NCI-H146 treated with DMSO at 0.1 percent for 48 hours (cell line): ENCODE results near the gene GABRG2.

Source experiments
- DNase-seq: peaks from one replicate; lab custom pipeline; 2025; ENCODE audit not compliant: unreplicated experiment; lab: John Stamatoyannopoulos, UW

Gene GABRG2

GRCh38 chr5:162189719-162190118, 122.1 kb downstream of the GABRG2 start:
- no peak for DNase-seq

DNA sequence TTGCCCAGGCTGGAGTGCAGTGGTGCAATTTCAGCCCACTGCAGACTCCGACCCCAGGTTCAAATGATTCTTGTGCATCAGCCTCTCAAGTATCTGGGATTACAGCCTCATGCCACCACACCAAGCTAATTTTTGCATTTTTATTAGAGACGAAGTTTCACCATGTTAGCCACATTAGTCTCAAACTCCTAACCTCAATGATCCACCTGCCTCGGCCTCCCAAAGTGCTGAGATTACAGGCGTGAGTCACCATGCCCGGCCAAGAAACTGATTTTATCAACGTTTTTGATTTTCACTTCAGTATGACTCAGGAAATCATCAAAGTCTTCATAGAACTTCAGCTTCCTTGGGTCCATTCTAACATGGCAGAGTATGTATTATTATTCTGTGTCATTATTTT, 125.4 kb downstream of the GABRG2 start:
- no peak for DNase-seq

DNA sequence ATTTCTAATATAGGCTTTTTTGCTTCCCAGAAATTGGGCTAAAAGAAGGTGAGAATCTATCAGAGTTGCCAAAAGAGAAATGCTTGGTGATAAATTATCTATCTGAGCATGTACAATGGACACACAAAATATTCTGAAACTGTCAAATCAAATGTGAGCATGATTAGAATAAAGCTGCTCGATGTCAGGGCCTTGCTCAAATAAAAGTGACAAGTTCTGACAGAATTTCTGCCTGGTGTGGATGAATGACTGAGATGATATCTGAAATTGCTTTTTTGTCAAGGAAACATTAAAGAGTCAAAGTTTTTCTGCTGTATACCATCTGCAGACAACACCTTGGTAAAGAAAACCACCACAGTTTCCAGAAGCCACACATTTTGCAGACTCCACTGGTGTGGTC, 128.8 kb downstream of the GABRG2 start:
- no peak for DNase-seq

DNA sequence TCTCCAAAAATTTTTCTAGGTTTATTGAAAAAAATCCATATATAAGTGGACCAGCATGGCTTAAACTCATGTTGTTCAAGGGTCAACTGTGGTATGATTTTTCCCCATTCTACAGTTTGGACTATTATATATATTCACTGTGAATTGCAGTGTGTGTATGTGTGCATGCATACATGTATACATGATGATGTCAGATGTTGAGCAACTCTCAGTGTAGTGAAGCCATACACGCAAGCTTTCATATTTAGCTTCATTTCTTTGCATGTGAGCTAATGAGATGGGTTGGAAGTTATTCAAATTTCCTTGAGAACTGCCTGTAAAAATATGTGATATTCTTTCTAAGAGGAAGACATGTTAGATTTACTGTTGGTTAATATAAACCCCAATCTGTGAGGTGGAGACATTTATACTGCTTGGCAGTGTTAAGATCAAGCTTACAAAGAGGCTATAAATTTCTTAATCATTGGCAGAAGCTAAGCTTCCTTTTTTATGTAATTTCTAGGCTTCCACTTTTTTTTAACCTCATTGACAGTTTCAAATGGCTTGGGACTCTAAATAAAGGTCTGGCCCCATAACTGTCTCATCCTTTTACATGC, 134.8 kb downstream of the GABRG2 start:
- no peak for DNase-seq
